Stimulated activated effector memory CD8-positive, alpha-beta T cell treated with anti-CD3 and anti-CD28 coated beads, Interleukin-12 subunit alpha, Interleukin-12 subunit beta, amount 100 ng/mL, for 72 hours (primary cell): ENCODE data around the gene CHCHD3.

Experiments used
- ATAC-seq: fragments of 150-1000 bp; cut with Tn5 transposase; 2 replicates; pipeline ENCODE4 v1.10.0; 2021
- DNase-seq, 2 donors: peaks; one replicate each; pipeline ENCODE4 v3.0.0; 2021 to 2022; ENCODE audit warnings: low spot score in 2 of 2
- H3K27ac Mint-ChIP-seq: one replicate; pipeline ENCODE4 v1.8.0; 2022; ENCODE audit warnings: mild to moderate bottlenecking, mixed read lengths
- H3K36me3 Mint-ChIP-seq: one replicate; pipeline ENCODE4 v1.8.0; 2022; ENCODE audit warnings: mild to moderate bottlenecking, mixed read lengths
- H3K4me1 Mint-ChIP-seq: one replicate; pipeline ENCODE4 v1.8.0; 2022; ENCODE audit warnings: mixed read lengths
- H3K4me3 Mint-ChIP-seq: one replicate; pipeline ENCODE4 v1.8.0; 2022; ENCODE audit warnings: mild to moderate bottlenecking, mixed read lengths
- H3K9me3 Mint-ChIP-seq: one replicate; pipeline ENCODE4 v1.8.0; 2022; ENCODE audit warnings: mixed read lengths

The CHCHD3 gene

GRCh38 chr7:133060004-133060403 is 21.9 kb downstream of the CHCHD3 start:
- DNase-seq, result no peak
- Mint-ChIP-seq H3K9me3 (no peaks in the 10 kb centered on the region), H3K36me3 (no peaks in the 10 kb centered on the region), H3K27ac (no peak overlapping the region), H3K4me3 (no peak overlapping the region), H3K4me1 (peaks cover 49% of the 10 kb centered on the region)
- ATAC-seq, result no peak

- Mint-ChIP-seq H3K27ac (no peak overlapping the region), H3K36me3 (no peaks in the 10 kb centered on the region), H3K9me3 (no peaks in the 10 kb centered on the region), H3K4me3 (no peak overlapping the region), H3K4me1 (peaks cover 49% of the 10 kb centered on the region)
- ATAC-seq, result no peak
- DNase-seq, result no peak
Observed at GRCh38 chr7:133059263-133059662, 22.6 kb downstream of the CHCHD3 start.

- Mint-ChIP-seq H3K9me3 (no peaks in the 10 kb centered on the region), H3K4me1 (peaks cover 43% of the 10 kb centered on the region), H3K27ac (no peak overlapping the region), H3K36me3 (no peaks in the 10 kb centered on the region), H3K4me3 (no peak overlapping the region)
- ATAC-seq (no peak), DNase-seq (no peak)
Observed at GRCh38 chr7:133056370-133057238, 25.3 kb downstream of the CHCHD3 start.

- no peak for DNase-seq
- no peaks in the 10 kb centered on the region for H3K36me3 Mint-ChIP-seq
- no peak for ATAC-seq
- H3K4me1 Mint-ChIP-seq, result peaks cover 28% of the 10 kb centered on the region
- H3K9me3 Mint-ChIP-seq, result no peaks in the 10 kb centered on the region
- no peak overlapping the region for H3K27ac Mint-ChIP-seq
- H3K4me3 Mint-ChIP-seq, result no peak overlapping the region
Observed at GRCh38 chr7:133054162-133054840, 27.6 kb downstream of the CHCHD3 start.

GRCh38 chr7:133053321-133053891 is 28.5 kb downstream of the CHCHD3 start:
- H3K27ac Mint-ChIP-seq, result no peak overlapping the region
- H3K4me1 Mint-ChIP-seq, result peaks cover 21% of the 10 kb centered on the region
- no peak overlapping the region for H3K4me3 Mint-ChIP-seq
- no peaks in the 10 kb centered on the region for H3K9me3 Mint-ChIP-seq
- no peak for DNase-seq
- peak; percentile 92 for ATAC-seq
- H3K36me3 Mint-ChIP-seq, result no peaks in the 10 kb centered on the region

- no peak for ATAC-seq
- Mint-ChIP-seq H3K4me1 (peaks cover 21% of the 10 kb centered on the region), H3K4me3 (no peak overlapping the region), H3K9me3 (no peaks in the 10 kb centered on the region), H3K36me3 (no peaks in the 10 kb centered on the region), H3K27ac (no peak overlapping the region)
- no peak for DNase-seq
Observed at GRCh38 chr7:133052826-133053225, 29.1 kb downstream of the CHCHD3 start.

- no peak overlapping the region for H3K4me3 Mint-ChIP-seq
- H3K27ac Mint-ChIP-seq, result no peak overlapping the region
- no peaks in the 10 kb centered on the region for H3K9me3 Mint-ChIP-seq
- ATAC-seq (no peak), DNase-seq (no peak)
- peaks cover 21% of the 10 kb centered on the region for H3K4me1 Mint-ChIP-seq
- H3K36me3 Mint-ChIP-seq, result no peaks in the 10 kb centered on the region
Observed at GRCh38 chr7:133052401-133052756, 29.5 kb downstream of the CHCHD3 start.

- no peak overlapping the region for H3K4me3 Mint-ChIP-seq
- ATAC-seq, result no peak
- no peak overlapping the region for H3K27ac Mint-ChIP-seq
- peaks cover 3% of the 10 kb centered on the region for H3K36me3 Mint-ChIP-seq
- no peak for DNase-seq
- no peaks in the 10 kb centered on the region for H3K9me3 Mint-ChIP-seq
- peaks cover 21% of the 10 kb centered on the region for H3K4me1 Mint-ChIP-seq
Observed at GRCh38 chr7:133051719-133052400, 30.0 kb downstream of the CHCHD3 start.

- H3K4me3 Mint-ChIP-seq, result no peak overlapping the region
- H3K4me1 Mint-ChIP-seq, result peaks cover 16% of the 10 kb centered on the region
Observed at GRCh38 chr7:133051066-133051465, 30.8 kb downstream of the CHCHD3 start.

GRCh38 chr7:133050200-133050995 is 31.5 kb downstream of the CHCHD3 start:
- no peak overlapping the region for H3K4me3 Mint-ChIP-seq
- peaks cover 14% of the 10 kb centered on the region for H3K4me1 Mint-ChIP-seq
- no peaks in the 10 kb centered on the region for H3K9me3 Mint-ChIP-seq
- no peak for ATAC-seq
- H3K36me3 Mint-ChIP-seq, result peaks cover 7% of the 10 kb centered on the region
- H3K27ac Mint-ChIP-seq, result no peak overlapping the region
- DNase-seq, result no peak

More at GRCh38 chr7:133051066-133051465, 30.8 kb downstream of the CHCHD3 start:
- H3K9me3 Mint-ChIP-seq, result no peaks in the 10 kb centered on the region
- DNase-seq (no peak), ATAC-seq (no peak)
- H3K36me3 Mint-ChIP-seq, result peaks cover 7% of the 10 kb centered on the region
- no peak overlapping the region for H3K27ac Mint-ChIP-seq

- Mint-ChIP-seq H3K4me3 (no peak overlapping the region), H3K27ac (no peak overlapping the region), H3K9me3 (no peaks in the 10 kb centered on the region), H3K36me3 (peaks cover 7% of the 10 kb centered on the region), H3K4me1 (peaks cover 17% of the 10 kb centered on the region)
- DNase-seq (no peak), ATAC-seq (no peak)
Observed at GRCh38 chr7:133048589-133048988, 33.3 kb downstream of the CHCHD3 start.

- peaks cover 7% of the 10 kb centered on the region for H3K36me3 Mint-ChIP-seq
- ATAC-seq, result no peak
- peaks cover 12% of the 10 kb centered on the region for H3K4me1 Mint-ChIP-seq
- H3K4me3 Mint-ChIP-seq, result no peak overlapping the region
- no peak overlapping the region for H3K27ac Mint-ChIP-seq
- no peaks in the 10 kb centered on the region for H3K9me3 Mint-ChIP-seq
- no peak for DNase-seq
Observed at GRCh38 chr7:133047321-133047720, 34.6 kb downstream of the CHCHD3 start.

- DNase-seq (no peak), ATAC-seq (no peak)
- no peak overlapping the region for H3K4me3 Mint-ChIP-seq
- H3K4me1 Mint-ChIP-seq, result peaks cover 14% of the 10 kb centered on the region
- H3K36me3 Mint-ChIP-seq, result peaks cover 7% of the 10 kb centered on the region
- H3K27ac Mint-ChIP-seq, result no peak overlapping the region
- H3K9me3 Mint-ChIP-seq, result no peaks in the 10 kb centered on the region
Observed at GRCh38 chr7:133044722-133045473, 37.0 kb downstream of the CHCHD3 start.

GRCh38 chr7:133040674-133041073 is 41.2 kb downstream of the CHCHD3 start:
- Mint-ChIP-seq H3K4me1 (peaks cover 10% of the 10 kb centered on the region), H3K9me3 (no peaks in the 10 kb centered on the region), H3K27ac (no peak overlapping the region), H3K36me3 (no peaks in the 10 kb centered on the region), H3K4me3 (no peak overlapping the region)
- ATAC-seq (no peak), DNase-seq (no peak)
